Central memory CD8-positive, alpha-beta T cell (primary cell): ENCODE data around the gene FAM174B.

Experiments
- ATAC-seq: fragments of 150-1000 bp; cut with Tn5 transposase; replicated peaks from 2 replicates; pipeline ENCODE4 v1.10.0; 2022; ENCODE audit warnings: mild to moderate bottlenecking, moderate FRiP score, moderate number of reproducible peaks; ENCODE audit not compliant: poor library complexity, severe bottlenecking; ENCODE audit errors: extremely low read depth
- DNase-seq, 2 donors: peaks; one replicate each; pipeline ENCODE4 v3.0.0; 2021; ENCODE audit warnings: low spot score in 2 of 2
- H3K27ac Mint-ChIP-seq: one replicate; pipeline ENCODE4 v1.8.0; 2022; ENCODE audit warnings: low read depth, mild to moderate bottlenecking, moderate library complexity, mixed read lengths
- H3K27me3 Mint-ChIP-seq: one replicate; pipeline ENCODE4 v1.8.0; 2022; ENCODE audit warnings: mixed read lengths
- H3K36me3 Mint-ChIP-seq: one replicate; pipeline ENCODE4 v1.8.0; 2022; ENCODE audit warnings: mild to moderate bottlenecking, moderate library complexity, mixed read lengths; ENCODE audit not compliant: insufficient read depth
- H3K4me1 Mint-ChIP-seq: one replicate; pipeline ENCODE4 v1.8.0; 2022; ENCODE audit warnings: mixed read lengths
- H3K4me3 Mint-ChIP-seq: one replicate; pipeline ENCODE4 v1.8.0; 2022; ENCODE audit warnings: mild to moderate bottlenecking, moderate library complexity, mixed read lengths
- H3K9me3 Mint-ChIP-seq: one replicate; pipeline ENCODE4 v1.8.0; 2022; ENCODE audit warnings: mixed read lengths

FAM174B gene

DNA sequence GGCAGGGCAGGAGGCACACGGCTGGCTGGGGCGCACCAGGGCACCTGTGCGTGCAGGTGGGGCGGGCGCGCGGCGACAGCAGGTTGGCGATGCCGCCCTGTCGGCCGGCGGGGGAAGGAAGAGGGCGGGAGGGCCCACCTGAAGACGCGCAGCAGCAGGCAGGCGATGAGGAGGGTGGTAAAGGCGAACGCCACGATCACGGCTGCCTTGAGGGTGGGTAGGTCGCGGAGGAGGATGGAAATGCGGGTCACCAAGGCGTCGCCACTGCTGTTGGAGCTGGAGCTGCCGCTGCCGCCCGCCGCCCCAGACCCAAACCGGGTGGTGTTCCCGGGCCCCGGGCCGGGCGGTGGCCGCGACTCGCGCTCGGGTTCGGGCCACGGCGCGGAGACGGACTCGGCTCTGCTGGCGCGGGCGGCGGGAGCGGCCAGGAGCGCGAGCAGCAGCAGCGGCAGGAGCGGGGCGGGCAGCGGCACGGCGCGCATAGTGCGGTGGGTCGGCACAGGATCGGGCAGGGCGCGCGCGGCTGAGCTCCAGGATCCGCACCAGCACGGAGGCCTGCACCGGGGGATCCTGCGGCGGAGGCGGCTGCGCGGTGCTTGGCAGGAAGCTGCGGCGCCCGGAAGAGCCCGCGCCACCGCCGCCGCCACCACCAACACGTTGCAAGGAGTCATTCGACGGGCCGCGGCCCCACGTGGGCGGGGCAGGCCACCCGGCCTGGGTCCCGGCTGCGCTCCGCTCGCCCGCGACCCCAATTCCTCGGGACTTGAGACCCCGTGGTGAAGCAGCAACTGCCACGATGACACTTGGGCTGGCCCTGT, at the start of gene FAM174B:
Gene FAM174B, minus strand, starts transcription at position 598 of the 818 bp plus-strand sequence.
- Mint-ChIP-seq H3K9me3 (peaks cover 5% of the 10 kb centered on the region), H3K4me1 (no peaks in the 10 kb centered on the region), H3K36me3 (no peaks in the 10 kb centered on the region), H3K27me3 (peaks cover 65% of the 10 kb centered on the region), H3K4me3 (peak within 1 kb of the TSS; percentile 38), H3K27ac (no peak within 1 kb of the TSS)
- ATAC-seq = no peak
- no peak for DNase-seq

DNA sequence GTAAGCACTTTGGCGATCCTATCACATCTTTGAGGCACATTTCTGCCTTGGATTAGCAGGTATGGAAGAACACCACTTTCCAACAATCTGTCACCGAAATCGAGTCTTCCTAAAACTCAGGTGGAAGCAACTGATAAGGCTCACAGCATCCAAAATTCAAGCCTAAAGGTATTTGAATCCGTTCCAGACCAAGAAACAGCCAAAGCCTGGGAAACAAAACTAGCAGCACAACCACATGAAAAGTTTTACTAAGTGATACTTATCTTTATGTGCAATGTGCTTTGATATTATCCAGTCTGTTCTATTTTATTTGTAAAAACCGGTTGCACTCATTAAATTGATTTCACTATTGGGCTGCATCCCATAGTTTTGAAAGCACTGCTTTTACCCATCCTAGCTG, 40.5 kb upstream of the FAM174B start:
- H3K4me3 Mint-ChIP-seq = no peak overlapping the region
- no peak overlapping the region for H3K27ac Mint-ChIP-seq
- H3K27me3 Mint-ChIP-seq = peaks cover 54% of the 10 kb centered on the region
- H3K9me3 Mint-ChIP-seq = no peaks in the 10 kb centered on the region
- no peaks in the 10 kb centered on the region for H3K4me1 Mint-ChIP-seq
- no peak for DNase-seq
- H3K36me3 Mint-ChIP-seq = no peaks in the 10 kb centered on the region
- no peak for ATAC-seq

DNA sequence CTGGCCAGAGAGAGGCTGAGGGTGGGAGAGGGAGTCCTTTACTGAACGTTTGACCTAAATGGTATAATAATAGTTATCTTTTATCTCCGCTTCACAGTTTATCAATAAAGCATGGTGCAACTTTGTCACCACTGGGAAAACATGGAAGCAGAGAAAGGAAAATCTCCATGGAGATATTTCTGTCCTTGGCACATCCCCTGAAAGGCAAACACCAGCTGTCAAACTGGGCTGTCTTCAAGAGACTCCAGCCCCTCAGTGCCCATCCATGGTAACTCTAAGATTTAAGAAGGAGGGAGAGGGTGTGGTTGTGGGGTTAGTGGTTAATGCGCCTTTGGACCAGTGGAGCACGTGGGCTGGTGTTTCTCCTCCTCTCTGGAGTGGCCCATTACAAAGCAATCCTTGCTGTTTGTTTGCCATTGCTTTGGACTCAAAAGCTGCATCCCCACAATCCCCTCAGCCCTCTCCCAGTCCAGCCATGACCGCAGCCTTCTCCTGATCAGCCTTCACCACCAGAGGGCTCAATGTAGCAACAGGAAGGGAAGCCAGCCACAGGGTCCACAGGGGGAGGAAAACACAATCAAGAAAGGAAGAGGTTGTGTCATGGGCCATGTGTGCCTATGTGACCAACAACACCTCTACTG, 38.2 kb upstream of the FAM174B start:
- DNase-seq (no peak), ATAC-seq (no peak)
- Mint-ChIP-seq H3K4me1 (no peaks in the 10 kb centered on the region), H3K27me3 (peaks cover 68% of the 10 kb centered on the region), H3K9me3 (peaks cover 6% of the 10 kb centered on the region), H3K36me3 (no peaks in the 10 kb centered on the region), H3K27ac (no peak overlapping the region), H3K4me3 (no peak overlapping the region)

DNA sequence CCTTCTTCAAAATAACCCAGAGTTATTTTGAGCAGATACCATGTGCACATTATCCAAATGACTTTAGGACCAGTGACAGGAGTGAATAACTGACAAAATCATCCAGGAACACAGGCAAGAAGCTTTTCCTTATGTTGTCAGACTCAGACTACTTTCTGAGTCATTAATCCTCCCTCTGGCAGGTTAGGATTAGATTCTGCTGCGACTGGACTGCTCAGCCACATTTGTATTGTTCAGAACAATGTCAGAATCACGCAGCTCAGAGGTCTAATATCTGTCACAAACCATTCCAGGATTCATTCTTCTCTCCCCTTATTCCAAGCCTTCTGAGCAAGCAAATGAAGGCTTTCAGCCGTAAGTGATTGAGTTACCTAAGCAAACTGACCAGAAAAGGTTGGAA, 34.8 kb upstream of the FAM174B start:
- Mint-ChIP-seq H3K27me3 (peaks cover 62% of the 10 kb centered on the region), H3K4me1 (no peaks in the 10 kb centered on the region), H3K36me3 (no peaks in the 10 kb centered on the region), H3K4me3 (no peak overlapping the region), H3K27ac (no peak overlapping the region), H3K9me3 (peaks cover 14% of the 10 kb centered on the region)
- ATAC-seq (no peak), DNase-seq (no peak)

DNA sequence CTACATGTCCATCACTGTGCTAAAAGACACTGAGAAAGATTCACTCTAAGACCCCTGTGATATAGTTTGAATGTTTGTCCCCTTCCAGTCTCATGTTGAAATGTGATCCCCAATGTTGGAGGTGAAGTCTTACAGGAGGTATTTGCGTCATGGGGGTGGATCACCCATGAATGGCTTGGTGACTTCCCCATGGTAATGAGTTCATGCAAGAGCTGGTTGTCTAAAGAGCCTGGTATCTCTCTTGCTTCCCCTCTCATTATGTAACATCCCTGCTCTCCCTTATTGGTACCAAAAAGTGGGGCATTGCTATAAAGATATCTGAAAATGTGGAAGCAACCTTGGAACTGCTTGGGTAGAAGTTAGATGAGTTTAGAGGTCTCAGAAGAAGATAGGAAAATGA, 32.2 kb upstream of the FAM174B start:
- Mint-ChIP-seq H3K36me3 (no peaks in the 10 kb centered on the region), H3K9me3 (peaks cover 14% of the 10 kb centered on the region), H3K27ac (no peak overlapping the region), H3K4me3 (no peak overlapping the region), H3K27me3 (peaks cover 71% of the 10 kb centered on the region), H3K4me1 (no peaks in the 10 kb centered on the region)
- DNase-seq (no peak), ATAC-seq (no peak)

DNA sequence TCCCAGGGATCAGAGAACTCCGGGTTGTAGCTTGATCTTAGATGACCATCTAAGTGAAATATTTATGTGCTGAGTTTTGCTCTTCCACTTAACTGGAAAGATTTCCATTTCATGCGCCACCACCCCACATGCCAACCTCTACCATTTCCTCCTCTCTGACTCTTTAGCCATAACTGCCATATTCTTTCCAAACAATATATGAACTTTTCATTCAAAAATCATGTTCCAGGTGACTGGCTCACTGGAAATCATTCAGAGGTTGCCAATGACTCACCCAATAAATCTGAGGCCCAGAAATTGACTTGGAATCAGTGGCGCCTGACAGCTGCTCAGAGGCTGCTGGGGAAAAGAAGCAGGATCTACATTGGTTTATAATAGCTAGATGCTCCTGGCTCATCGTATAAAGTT, 31.6 kb upstream of the FAM174B start:
- ATAC-seq = no peak
- DNase-seq = no peak
- no peak overlapping the region for H3K27ac Mint-ChIP-seq
- H3K4me3 Mint-ChIP-seq = no peak overlapping the region
- H3K9me3 Mint-ChIP-seq = peaks cover 14% of the 10 kb centered on the region
- peaks cover 77% of the 10 kb centered on the region for H3K27me3 Mint-ChIP-seq
- no peaks in the 10 kb centered on the region for H3K36me3 Mint-ChIP-seq
- no peaks in the 10 kb centered on the region for H3K4me1 Mint-ChIP-seq

DNA sequence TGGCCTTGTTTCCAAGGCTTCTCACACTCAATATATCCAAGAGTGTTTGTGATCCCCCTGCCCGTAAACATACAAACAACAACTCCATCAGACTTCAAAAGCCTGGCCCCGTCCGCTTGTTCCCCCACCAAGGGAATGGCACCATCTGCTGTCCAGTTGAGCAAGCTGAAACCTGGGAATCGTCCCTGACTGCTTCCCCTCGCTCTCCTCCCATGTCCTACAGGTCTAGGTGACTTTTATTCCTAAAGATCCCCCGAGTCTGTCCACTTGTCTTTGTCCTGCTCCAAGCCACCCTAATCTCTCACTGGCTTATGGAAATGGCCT, 27.9 kb upstream of the FAM174B start:
- Mint-ChIP-seq H3K36me3 (no peaks in the 10 kb centered on the region), H3K4me1 (no peaks in the 10 kb centered on the region), H3K27me3 (peaks cover 59% of the 10 kb centered on the region), H3K4me3 (no peak overlapping the region), H3K27ac (no peak overlapping the region), H3K9me3 (peaks cover 8% of the 10 kb centered on the region)
- no peak for ATAC-seq
- DNase-seq = no peak

DNA sequence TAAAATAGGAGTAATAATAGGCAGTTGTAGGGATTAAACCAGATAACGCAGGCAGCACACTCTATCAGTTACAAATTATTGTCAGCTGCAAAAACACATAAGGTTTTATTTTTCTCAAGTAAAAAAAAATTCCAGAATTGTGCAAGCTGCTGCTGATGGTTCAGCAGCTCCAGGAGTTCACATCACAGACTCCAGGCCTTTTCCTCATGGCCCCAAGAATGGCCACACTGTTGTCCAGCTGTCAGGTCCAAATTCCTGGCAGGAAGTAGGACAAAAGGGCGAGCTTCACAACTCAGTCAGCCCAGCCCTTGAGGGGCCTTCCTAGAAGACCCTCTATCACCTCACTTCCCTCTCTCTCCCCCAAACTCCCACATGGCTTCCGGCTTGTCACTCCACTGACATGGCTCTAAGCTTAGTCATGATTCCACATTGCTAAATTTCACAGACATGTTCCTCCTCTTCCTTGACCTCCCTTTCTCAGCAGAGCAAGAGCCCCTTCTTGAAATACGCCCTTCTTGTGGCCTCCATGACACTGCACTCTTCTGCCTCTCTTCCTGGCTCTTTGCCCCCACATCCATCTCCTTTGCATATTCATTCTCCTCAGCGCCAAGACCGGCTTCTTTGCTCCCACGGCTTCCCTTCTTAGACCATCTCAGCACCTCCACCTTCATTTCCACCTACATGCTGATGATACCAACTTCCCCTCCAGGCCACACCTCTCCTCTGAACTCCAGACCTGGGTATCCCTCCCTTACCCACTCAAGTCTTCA, 27.4 kb upstream of the FAM174B start:
- DNase-seq (no peak), ATAC-seq (no peak)
- Mint-ChIP-seq H3K36me3 (no peaks in the 10 kb centered on the region), H3K27ac (no peak overlapping the region), H3K4me3 (no peak overlapping the region), H3K27me3 (peaks cover 59% of the 10 kb centered on the region), H3K9me3 (peaks cover 3% of the 10 kb centered on the region), H3K4me1 (no peaks in the 10 kb centered on the region)

DNA sequence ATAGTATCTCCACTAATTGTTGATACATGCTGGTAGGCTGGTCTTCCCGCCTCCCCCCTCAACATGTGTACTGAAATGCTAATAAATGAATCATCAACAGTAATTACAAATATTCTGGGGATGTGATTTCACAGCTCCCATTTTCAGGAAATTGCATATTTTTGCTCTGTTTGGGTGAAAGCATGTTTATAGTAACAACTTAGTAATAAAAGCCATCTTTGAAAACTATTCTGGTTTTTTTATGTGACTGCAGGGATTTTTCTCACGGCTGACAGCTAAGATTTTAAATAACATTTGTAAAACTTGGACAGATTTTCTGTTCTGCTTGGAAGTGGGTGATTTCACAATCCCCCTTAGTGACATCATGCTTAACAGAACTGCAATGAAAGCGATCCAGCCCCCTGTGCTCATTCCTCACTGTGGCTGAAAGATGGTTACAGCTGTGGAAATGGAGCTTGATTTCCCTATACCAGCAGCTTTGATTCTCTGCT, 25.6 kb upstream of the FAM174B start:
- no peaks in the 10 kb centered on the region for H3K9me3 Mint-ChIP-seq
- no peak for ATAC-seq
- no peaks in the 10 kb centered on the region for H3K36me3 Mint-ChIP-seq
- H3K27me3 Mint-ChIP-seq = peaks cover 54% of the 10 kb centered on the region
- no peaks in the 10 kb centered on the region for H3K4me1 Mint-ChIP-seq
- no peak for DNase-seq
- H3K4me3 Mint-ChIP-seq = no peak overlapping the region
- no peak overlapping the region for H3K27ac Mint-ChIP-seq

DNA sequence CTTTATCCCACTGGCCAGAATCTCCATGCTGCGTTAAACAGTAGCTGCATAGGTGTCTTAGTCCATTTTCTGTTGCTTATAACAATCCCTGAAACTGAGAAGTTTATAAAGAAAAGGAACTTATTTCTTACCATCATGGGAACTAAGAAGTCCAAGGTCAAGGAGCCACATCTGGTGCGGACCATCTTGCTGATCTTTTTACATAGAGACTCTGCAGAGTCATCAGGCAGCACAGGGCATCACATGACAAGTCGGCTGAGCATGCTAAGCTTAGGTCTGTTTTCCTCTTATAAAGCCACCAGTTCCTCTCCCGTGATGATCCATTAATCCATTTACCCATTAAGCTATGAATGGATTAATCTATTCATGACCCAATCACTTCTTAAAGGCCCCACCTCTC, 22.4 kb upstream of the FAM174B start:
- Mint-ChIP-seq H3K4me1 (no peaks in the 10 kb centered on the region), H3K9me3 (no peaks in the 10 kb centered on the region), H3K27ac (no peak overlapping the region), H3K27me3 (peaks cover 30% of the 10 kb centered on the region), H3K4me3 (no peak overlapping the region), H3K36me3 (no peaks in the 10 kb centered on the region)
- ATAC-seq (no peak), DNase-seq (no peak)

DNA sequence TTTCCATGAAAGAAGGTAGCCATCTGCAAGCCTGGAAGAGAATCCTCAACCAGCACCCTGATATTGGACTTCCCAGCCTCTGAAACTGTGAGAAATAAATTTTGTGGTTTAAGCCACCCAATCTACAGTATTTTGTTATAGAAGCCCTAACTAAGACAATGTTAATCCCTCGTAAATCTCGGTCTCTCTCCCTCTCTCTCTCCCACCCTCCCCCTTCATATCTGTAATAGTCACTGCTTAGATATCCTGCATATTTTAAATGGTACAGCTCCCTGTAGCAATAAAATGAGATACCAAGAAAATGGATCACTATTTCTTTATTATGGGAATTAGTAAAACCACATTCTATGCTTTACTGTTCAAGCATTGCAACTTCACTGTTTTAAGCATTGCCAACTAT, 21.0 kb upstream of the FAM174B start:
- DNase-seq = no peak
- no peak for ATAC-seq
- no peak overlapping the region for H3K4me3 Mint-ChIP-seq
- H3K4me1 Mint-ChIP-seq = no peaks in the 10 kb centered on the region
- H3K27me3 Mint-ChIP-seq = peaks cover 22% of the 10 kb centered on the region
- no peaks in the 10 kb centered on the region for H3K36me3 Mint-ChIP-seq
- no peaks in the 10 kb centered on the region for H3K9me3 Mint-ChIP-seq
- no peak overlapping the region for H3K27ac Mint-ChIP-seq

DNA sequence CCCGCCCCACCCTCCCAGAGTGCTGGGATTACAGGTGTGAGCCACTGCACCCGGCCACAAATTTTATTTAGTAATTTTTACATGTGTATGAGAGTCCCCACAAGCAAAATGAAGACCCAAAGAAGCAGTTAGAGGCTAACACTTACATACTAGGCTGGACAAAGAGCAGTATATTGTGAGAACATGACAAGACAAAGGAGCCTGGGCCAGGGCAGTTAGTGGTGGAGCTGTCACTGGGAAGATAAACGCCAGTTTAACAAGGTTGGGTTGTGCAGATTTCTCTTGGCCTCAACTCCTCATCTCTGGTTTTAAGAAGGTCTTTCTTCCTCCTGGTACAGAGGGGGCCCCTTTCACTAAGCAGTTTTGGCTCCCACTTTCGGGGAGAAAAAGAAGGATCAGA, 19.9 kb upstream of the FAM174B start:
- H3K4me1 Mint-ChIP-seq = no peaks in the 10 kb centered on the region
- no peak overlapping the region for H3K27ac Mint-ChIP-seq
- no peak overlapping the region for H3K4me3 Mint-ChIP-seq
- ATAC-seq (no peak), DNase-seq (no peak)
- H3K36me3 Mint-ChIP-seq = no peaks in the 10 kb centered on the region
- no peaks in the 10 kb centered on the region for H3K9me3 Mint-ChIP-seq
- peaks cover 22% of the 10 kb centered on the region for H3K27me3 Mint-ChIP-seq

DNA sequence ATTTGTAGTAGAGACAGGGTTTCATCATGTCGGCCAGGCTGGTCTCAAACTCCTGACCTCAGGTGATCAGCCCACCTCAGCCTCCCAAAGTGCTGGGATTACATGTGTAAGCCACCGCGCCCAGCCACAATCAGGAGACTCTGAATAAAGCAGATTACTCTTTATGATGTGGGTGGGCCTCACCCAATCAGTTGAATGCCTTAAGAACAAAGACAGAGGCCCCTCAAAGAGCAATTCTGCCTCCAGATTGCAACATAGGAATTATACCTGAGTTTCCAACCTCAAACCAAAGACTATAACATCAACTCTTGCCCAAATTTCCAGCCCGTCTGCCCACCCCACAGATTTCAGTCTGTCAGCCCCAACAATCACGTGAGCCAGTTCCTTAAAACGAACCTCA, 18.8 kb upstream of the FAM174B start:
- H3K4me3 Mint-ChIP-seq = no peak overlapping the region
- no peak overlapping the region for H3K27ac Mint-ChIP-seq
- peaks cover 17% of the 10 kb centered on the region for H3K27me3 Mint-ChIP-seq
- ATAC-seq (no peak), DNase-seq (no peak)
- H3K36me3 Mint-ChIP-seq = no peaks in the 10 kb centered on the region
- H3K9me3 Mint-ChIP-seq = no peaks in the 10 kb centered on the region
- H3K4me1 Mint-ChIP-seq = no peaks in the 10 kb centered on the region
